ENCODE results near the gene MALRD1.

GRCh38 chr10:19168584-19168983, 120.0 kb downstream of the MALRD1 start:
- TF ChIP-seq CTCF (conservative IDR thresholded peaks at IDR 0.05; ENCODE audit: low read depth, low read length) = peak; percentile 62
- no peak for TF ChIP-seq EZH2 (IDR thresholded peaks at IDR 0.05; ENCODE audit: borderline replicate concordance, low read depth, low read length, poor library complexity, severe bottlenecking)

Data from A673 (cell line).